NCI-H446 (cell line): ENCODE measurements around the gene MEIS2.
A peak's percentile ranks its signal among the peaks of the same experiment; 100 is the strongest.

Experiments
- DNase-seq, 2 experiments: peaks; one replicate each; lab custom pipeline; 2025; lab: John Stamatoyannopoulos, UW

MEIS2 gene

GRCh38 chr15:37100109-37100965 lies at the start of gene MEIS2:
MEIS2 (minus strand) TSS chr15:37100549; CDS start chr15:37099466, 1,083 bp downstream.
- peak; percentile 87 to 96 for DNase-seq

- no peak for DNase-seq
These were observed 48.8 kb upstream of the MEIS2 start for GRCh38 chr15:37149146-37149545.

- no peak for DNase-seq
These were observed 48.4 kb upstream of the MEIS2 start for GRCh38 chr15:37148714-37149113.

GRCh38 chr15:37143351-37143750 lies 43.0 kb upstream of the MEIS2 start:
- DNase-seq = no peak

GRCh38 chr15:37142371-37142770 lies 42.0 kb upstream of the MEIS2 start:
- no peak for DNase-seq

- DNase-seq = no peak
These were observed 40.2 kb upstream of the MEIS2 start for GRCh38 chr15:37140531-37141058.

- no peak for DNase-seq
These were observed 38.4 kb upstream of the MEIS2 start for GRCh38 chr15:37138591-37139215.

GRCh38 chr15:37137221-37137620 lies 36.9 kb upstream of the MEIS2 start:
- DNase-seq = no peak

GRCh38 chr15:37136666-37137065 lies 36.3 kb upstream of the MEIS2 start:
- no peak for DNase-seq

GRCh38 chr15:37135225-37135624 lies 34.9 kb upstream of the MEIS2 start:
- DNase-seq = peak in 1 of 2 experiments; percentile 32

- peak in 1 of 2 experiments; percentile 51 for DNase-seq
These were observed 34.4 kb upstream of the MEIS2 start for GRCh38 chr15:37134699-37135131.

- no peak for DNase-seq
These were observed 33.9 kb upstream of the MEIS2 start for GRCh38 chr15:37134244-37134643.

- DNase-seq = peak; percentile 16 to 32
These were observed 33.3 kb upstream of the MEIS2 start for GRCh38 chr15:37133602-37134001.

GRCh38 chr15:37132826-37133417 lies 32.6 kb upstream of the MEIS2 start:
- DNase-seq = no peak

- DNase-seq = no peak
These were observed 31.3 kb upstream of the MEIS2 start for GRCh38 chr15:37131621-37132020.

- no peak for DNase-seq
These were observed 30.0 kb upstream of the MEIS2 start for GRCh38 chr15:37130356-37130755.

- peak; percentile 22 to 38 for DNase-seq
These were observed 24.8 kb upstream of the MEIS2 start for GRCh38 chr15:37125143-37125542.

GRCh38 chr15:37124331-37124730 lies 24.0 kb upstream of the MEIS2 start:
- DNase-seq = peak; percentile 9 to 10

- DNase-seq = peak in 1 of 2 experiments; percentile 60
These were observed 22.4 kb upstream of the MEIS2 start for GRCh38 chr15:37122703-37123102.

GRCh38 chr15:37121492-37121891 lies 21.1 kb upstream of the MEIS2 start:
- no peak for DNase-seq

GRCh38 chr15:37117030-37117429 lies 16.7 kb upstream of the MEIS2 start:
- no peak for DNase-seq

GRCh38 chr15:37115538-37115937 lies 15.2 kb upstream of the MEIS2 start:
- DNase-seq = no peak
